Stimulated activated CD4-positive, alpha-beta T cell treated with anti-CD3 and anti-CD28 coated beads, Interleukin-12 subunit alpha, Interleukin-12 subunit beta, amount 100 ng/mL, for 24 hours (primary cell): ENCODE results near the gene KCNH2.

Experiments
- DNase-seq, 2 experiments: peaks; one replicate each; pipeline ENCODE4 v3.0.0-alpha.2; 2020; ENCODE audit warnings: low read depth in 2 of 2

Gene KCNH2

DNA sequence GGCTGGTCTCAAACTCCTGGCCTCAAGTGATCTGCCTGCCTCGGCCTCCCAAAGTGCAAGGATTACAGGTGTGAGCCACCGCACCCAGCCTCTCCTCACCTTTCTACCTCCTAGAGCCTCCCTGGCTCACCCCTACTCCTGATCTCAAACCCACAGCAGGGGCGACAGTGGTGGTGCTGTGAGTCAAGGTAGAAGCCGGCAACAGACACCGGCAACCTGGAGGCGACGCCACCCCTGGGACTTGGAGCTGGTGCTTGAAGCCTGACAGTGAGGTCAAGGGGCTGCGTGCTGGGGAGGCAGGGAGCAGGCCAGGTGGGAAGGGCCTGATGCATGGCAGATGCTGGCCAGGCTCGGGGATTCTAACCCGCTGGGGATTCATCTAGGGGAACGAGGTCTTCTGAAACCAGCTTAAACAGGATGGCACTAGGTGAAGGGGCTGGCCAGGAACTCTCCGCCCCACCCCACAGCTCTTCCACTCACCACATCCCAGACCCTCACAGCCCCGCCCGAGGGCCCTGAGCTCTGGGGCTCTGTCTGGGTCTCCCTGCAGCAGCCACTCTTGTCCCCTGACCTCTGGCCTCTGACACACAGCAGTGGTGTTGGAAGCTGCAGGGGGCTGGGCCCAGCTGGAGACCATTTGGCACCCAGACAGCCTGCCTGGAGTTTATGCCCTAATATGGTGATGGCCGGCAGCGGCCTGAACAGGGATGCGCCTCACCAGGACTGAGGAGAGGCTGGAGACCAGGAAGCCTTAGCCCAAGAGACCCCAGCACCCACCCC lies 16.4 kb downstream of the KCNH2 start:
- no peak for DNase-seq

DNA sequence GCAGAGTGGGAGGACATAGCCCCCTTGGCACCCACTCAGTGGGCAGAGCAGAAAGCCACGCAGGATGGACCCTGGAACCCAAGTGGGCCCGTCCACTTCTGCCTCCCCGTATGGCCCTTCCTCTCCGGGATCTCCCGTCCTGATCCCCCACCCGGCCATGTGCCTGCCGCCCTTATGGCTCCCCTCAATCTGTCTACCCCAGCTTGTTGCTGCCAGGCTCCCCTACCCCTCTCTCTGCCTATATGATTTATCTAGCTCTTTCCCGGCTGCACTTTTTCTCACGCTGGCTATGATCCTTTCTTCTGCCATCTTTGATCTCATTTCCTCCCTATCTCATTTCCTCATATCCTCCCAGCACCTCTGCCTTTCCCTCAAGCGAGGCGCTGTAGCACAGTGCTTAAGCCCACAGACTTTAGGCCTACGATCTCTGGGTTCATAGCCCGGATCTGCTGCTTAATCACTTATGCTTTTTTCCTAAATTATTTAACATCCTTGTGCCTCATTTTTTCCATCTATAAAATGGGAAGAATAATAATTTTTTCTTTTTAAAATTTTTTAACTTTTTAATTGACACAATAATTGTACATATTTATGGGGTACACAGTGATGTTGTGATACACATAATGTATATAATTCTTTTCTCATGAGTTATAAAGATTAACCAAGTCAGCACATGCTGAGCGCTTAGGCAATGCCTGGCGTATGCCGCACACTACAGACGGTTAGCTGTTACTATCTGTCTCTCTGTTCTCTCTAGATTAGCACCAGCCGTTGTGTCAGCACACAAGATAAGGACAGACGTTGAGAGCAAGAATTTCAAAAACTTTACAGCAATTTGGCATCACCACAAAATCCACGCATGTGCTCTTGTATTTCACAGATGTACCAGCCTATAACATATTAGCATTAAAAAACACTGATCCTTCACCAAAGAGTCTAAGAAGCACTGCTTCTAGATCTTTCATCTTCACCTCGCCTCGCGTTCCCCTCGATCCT lies 18.1 kb downstream of the KCNH2 start:
- DNase-seq: no peak

DNA sequence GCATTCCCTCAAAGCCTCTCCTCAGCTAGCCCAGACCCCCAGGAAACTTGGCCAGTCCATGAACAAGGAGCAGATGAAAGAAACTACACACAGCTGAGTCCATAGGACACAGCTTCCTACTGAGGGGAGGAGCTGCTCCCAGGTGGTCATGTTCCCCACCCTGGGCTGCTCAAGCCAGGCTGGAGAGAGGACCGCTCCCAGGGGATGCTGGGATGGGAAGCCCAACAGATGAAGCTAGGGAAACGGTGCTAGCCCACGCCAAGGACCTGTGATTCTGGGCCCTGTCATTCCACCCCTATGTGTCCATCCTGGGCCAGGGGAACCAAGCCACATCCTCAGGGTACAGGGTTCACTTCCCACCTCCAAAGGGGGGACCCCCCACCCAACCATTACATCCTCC lies 19.0 kb downstream of the KCNH2 start:
- no peak for DNase-seq

DNA sequence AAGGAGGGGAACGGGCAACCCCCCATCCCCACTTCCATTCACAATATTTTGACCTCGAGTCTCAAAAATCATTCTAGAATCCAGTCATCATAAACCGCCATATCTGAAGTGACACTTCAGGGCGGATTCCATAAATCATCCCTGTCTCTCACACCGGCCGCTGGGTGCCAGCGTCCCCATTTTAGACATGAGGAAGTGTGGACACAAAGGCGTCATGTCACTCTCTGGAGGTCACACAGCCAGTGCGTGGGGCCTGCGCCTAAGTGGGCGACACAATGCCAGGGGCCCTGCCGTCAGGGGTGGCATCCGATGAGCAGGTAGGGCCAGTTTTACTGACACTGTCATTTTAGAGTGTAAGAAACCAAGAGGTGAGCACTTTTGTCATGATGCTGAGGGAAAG lies 19.5 kb downstream of the KCNH2 start:
- DNase-seq: no peak

DNA sequence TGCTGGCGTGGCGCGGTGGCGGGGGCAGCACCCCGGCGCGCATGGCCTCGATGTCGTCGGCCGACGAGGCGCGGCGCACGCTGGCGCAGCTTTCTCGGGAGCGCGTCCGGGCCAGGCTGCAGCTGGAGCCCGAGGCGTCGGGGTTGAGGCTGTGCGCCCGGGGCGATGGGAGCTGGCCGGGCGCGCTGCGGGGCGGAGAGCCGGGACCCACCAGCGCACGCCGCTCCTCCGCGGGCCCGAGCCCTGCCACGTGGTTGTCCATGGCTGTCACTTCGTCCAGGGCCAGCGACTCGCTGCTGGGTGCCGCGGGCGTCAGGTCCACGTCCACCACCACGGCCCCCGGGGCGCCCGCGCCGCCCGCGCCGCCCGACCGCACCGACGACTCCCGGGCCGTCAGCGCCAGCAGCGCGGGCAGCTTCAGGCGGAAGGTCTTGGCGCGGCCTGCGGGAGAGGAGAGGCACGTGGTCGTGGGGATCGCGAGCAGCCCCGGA lies 20.0 kb downstream of the KCNH2 start:
- no peak for DNase-seq

DNA sequence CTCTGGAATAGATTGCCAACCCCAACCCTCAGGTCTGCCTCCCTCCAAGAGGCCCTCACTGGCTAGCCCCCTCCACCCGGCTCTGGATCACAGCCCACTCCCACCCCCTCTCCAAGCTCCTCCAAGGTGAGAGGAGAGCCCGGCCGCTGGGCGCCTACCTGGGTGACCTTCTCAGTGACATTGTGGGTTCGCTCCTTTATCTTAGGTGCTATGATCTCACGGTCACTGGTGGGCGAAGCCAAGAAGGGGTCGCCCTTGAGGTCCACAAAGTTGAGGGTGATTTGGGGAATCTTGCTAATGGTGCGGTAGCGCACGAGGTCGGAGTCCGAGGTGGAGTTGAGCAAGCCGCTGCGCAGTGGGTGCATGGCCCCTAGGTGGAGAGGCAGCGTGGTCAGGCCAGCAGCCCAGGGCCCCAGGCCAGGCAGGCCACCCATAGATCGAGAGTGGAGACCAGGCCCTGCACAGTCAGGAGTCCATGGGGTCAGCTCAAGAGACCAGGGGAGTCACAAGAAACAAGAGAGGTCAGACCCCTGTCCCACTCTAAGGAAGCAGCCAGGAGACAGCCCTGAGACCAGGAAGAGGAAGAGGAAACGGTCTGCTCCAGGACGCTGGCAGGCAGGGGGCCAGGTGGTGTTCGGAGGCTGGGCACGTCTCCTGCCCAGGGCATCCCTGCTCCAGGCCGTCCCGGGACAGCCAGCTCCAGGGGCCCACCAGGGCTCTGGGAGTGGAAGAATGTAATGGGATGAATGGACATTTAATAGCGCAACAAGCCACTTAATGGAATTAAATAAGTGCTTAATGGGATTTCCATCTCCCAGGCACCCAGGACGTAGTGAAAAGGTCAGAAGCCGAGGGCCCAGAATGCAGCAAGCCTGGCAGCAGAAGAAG lies 20.7 kb downstream of the KCNH2 start:
- no peak for DNase-seq

DNA sequence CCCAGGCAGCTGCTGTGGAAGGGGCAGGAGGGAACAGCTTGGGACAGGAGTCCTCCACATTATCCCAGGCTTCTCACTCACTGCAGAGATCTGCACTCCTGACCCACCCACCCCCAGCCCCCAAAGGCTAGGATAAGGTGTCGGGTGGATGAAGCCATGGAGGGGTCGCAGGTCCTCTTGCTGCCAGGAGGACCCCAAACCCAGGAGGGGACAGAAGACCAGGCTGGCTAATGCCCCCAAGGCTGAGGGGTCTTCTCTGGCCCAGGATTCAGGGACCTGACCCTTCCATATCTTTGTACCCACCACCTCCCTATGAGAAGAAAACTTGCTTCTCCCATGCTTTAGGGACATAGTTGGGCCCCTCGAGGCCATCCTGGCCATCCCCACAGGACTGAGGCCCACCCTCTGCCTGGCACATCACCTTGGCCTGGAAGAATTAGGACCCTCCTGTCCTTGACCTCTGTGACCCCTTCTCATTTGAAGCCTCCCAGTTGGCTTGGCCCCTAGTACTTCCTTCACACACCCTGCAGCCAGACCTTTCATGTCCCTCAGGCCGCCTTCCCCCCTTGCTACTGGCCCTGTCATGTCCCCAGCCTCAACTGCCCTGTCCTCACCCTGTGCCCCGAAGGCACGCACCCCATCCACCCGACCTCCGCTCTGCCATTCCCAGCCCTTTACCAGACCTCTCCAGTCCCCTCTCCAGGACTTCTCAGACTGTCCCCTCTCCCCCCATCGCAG lies 21.6 kb downstream of the KCNH2 start:
- DNase-seq: no peak

DNA sequence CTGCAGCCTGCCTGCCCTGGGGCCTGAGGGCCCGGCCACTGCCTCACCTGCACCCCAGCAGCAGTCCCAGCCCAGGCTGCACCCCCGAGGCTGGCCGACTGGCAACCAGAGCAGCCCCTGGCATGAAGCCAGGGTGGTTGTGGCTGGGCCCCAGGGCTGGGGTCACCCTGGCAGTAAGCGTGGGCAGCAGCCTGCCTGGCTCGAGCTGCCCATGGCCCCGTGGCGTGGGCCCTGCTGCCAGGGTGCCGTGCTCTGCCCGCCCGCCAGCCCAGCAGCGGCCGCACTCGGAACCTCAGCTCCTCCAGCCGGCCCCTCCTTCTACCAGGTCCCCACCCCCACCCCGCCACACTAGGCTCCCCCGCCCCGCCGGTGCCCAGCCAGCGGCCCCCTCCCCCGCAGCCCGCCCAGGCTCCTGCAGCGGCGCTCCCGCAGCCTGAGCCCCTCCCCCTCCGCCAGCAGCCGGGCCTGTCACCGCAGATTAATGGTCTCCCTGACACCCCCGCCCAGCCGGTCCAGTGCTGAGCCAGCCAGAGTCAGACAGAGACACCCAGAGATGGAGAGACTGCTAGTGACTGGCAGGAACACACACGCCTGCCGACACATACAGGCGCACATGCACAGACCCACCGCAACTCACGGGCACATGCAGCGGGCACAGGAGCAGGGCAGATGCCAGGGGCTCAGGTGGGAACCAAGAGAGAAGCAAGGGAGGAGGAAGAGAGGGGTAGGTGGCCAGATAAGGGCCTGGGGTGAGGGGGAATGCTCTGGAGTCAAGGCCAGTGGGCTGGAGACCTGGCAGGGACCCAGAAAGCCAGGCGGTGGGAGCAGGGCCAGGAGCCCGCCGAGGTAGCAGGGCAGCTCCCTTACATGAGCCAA lies 22.4 kb downstream of the KCNH2 start:
- DNase-seq: no peak

DNA sequence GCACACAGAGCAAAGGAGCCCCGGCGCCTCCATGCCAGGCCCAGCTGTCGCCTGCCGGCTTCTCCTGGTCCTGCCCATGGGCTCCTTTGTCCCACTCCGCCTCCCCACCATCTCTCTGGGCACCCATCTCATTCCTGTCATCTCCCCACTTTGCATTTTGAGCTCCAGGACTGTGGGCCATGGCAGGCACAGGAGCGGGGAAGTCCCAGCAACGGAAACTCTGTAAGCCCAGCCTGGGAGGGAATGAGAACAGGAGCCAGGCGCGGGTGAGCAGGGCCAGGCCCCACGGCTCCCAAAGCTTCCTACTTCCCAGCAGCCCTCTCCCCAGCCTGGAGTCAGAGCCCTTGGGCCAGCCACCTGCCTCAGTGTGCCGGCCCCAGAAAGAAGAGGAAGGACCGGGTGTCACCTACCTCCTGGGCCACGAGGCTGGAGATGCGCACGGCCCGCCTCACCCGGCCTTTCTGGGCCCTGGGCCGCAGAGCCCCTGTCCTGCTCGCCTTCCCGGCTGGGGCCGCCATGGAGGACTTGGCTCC lies 23.1 kb downstream of the KCNH2 start:
- DNase-seq: no peak

DNA sequence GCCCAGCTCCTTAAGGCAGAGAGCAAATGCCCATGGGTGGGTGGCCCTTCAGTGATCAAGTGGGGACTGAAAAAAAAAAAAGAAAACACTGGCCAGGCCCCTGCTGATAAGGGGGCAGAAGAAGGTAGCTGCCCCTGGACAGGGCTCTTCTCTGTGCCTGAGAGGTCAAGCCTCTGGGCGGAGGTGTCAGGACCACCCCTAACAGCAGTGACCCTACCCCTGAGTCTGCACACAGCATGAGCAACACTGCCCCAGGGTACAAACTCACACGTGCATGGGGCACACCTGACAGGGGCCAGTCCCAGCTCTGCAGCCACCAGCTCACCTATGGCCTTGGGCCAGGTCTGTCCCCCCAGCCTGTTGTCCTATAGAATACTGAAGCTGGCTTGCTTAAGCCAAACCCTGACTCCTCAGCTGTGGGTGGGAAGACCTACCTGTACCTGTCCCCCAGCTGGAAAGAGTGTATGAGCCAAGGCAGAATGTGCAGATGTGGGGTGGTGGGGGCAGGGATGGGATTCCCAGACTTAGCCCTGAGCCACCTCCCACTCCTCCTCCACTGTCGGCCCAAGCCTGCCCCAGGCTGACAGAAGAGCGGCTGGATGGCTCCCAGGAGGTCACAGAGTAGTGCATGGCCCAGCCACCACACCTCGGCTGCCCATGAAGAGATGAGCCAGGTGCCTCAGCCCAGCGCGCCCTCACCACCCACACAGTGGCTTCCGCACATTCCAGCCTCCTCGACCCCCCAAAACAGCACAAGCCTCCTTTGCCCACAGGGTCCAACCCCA lies 23.7 kb downstream of the KCNH2 start:
- DNase-seq: no peak

DNA sequence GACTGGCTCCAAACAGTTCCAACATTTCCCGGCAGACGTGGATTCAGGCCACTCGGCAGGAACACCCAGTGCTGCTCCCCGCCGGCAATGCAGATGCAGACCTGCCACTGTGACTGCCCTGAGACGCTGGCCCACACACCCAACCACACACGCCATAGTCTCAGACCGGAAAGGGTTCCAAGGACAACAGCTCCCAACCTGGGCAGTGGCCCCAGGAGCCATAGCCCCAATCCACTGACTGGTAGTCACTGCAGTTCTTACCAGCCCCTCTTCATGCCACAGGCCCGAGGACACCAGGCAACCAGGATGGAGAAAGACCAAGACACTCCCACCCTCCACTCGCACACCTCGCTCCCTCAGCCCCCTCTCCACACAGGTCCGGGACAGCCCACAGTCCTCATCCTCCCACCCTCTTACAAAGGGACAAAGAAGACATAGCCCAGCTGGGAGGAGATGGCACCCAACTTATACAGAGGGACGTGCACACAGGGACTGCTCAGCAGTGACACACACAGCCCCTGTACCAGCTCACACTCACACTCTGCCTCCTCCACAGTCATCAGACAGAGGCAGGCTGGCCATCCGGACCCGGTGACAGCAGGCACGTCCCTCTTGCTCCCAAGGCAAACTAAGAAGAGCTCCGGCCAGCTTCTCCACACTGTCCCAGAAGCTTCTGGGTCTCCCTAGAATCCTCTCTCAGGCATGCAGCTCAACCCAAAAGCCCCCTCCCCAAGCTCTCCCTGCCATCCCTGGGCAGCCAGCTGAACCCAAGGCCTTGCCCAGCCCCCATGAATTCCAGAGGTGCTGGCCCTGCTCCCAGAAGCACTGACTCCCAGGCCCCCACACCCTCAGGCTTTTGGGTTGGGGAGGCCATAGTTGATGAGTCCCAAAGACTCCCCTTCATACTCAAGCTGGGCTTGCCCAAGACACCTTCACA lies 24.8 kb downstream of the KCNH2 start:
- no peak for DNase-seq

DNA sequence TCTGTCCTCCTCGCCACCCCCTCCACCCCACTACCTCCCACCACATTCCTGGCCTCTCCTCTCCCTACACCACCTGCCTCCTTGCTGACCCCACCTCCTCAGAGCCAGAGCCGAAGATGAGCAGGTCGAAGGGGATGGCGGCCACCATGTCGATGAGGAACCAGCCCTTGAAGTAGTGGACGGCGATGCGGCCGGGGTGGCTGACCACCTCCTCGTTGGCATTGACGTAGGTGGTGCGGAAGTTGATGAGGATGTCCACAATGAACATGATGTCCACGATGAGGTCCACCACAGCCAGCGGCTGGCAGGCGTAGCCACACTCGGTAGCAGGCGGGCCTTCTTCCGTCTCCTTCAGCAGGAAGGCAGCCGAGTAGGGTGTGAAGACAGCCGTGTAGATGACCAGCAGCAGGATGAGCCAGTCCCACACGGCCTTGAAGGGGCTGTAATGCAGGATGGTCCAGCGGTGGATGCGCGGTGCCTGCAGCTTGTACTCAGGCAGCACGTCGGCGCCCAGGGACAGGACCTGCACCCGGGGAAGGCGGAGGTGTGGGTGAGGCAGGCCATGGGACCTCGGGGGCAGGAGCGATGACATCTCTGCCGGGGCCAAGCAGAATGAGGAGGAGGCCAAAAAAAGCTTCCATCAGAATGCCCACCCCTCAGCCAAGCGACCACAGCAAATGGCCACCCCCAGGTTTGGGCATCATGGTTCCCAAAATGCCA lies 25.6 kb downstream of the KCNH2 start:
- DNase-seq: no peak

DNA sequence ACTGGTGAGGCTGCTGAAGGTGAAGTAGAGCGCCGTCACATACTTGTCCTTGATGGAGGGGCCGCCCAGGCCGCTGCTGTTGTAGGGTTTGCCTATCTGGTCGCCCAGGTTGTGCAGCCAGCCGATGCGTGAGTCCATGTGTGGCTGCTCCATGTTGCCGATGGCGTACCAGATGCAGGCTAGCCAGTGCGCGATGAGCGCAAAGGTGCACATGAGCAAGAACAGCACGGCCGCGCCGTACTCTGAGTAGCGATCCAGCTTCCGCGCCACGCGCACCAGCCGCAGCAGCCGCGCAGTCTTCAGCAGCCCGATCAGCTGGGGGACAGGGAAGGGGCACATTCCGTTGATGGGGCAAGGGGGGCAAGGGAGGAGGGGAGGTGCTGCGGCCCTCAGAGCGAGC lies 26.6 kb downstream of the KCNH2 start:
- DNase-seq: no peak

DNA sequence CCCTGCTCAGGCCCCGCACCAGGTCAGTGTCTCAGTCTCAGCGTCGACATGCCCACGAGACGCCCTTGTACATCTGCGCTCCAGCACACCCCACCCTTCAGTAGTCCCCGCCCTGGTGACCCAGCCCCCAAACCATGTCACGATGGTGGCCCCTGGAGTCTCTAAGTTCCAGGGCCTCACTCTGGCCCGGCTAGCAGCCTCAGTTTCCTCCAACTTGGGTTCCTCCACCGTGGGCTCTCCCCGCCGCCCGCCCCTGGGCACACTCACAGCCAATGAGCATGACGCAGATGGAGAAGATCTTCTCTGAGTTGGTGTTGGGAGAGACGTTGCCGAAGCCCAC lies 27.0 kb downstream of the KCNH2 start:
- DNase-seq: no peak

DNA sequence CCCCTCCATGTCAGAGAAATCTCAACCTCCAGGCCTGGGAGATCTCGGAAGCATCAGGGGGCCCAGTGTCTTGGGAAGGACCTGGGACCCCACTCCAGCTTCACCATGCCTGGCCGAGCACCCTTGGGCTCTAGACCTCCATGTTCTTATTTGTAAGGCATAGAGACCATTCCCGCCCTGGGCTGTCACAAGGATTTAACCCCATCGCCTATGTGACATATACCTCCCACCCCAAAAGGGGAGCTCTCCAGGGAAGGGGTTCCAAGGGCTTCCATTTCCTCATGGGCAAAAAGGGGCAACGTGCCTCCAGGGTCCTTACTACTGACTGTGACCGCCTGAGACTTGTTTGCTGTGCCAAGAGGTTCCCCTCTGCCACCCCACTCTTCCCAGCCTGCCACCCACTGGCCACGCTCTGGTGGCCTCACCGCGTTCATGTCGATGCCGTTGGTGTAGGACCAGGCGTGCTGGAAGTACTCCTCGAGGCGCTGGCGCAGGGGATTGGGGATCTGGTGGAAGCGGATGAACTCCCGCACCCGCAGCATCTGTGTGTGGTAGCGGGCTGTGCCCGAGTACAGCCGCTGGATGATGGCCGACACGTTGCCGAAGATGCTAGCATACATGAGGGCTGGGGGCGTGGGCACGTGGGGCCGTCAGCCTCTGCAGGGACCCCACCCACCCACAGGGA lies 27.5 kb downstream of the KCNH2 start:
- no peak for DNase-seq

DNA sequence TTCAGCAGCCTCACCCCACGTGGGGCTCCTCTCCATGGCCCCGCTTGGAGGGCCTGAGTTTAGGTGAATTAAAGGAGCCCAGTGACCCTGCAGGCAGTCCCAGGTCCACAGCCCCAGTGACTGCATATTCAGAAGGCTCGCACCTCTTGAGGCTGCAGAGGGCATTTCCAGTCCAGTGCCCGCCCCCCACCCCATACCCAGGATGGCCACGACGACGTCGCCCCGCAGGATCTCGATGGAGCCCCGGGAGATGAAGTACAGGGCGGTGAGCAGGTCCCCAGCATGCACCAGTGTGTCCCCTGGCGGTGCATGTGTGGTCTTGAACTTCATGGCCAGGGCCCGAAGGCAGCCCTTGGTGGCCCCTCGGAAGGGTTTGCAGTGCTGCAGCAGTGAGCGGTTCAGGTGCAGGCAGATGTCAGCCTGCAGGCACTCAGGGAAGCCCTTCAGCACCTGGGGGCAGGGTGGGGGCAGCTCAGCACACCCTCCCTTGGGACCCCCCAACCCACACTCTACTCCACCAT lies 28.1 kb downstream of the KCNH2 start:
- DNase-seq: no peak
